Activated B cell treated with CpG ODN at 0.5 μM for 24 hours (primary cell): ENCODE measurements around the gene CLCNKA. TPM values are rescaled to one million over a fixed set of nuclear protein-coding genes. Genes with fewer than 3 reads are reported as not detected.
A peak's percentile ranks its signal among the peaks of the same experiment; 100 is the strongest.

Experiments
- ATAC-seq: fragments of 200-7000 bp; cut with Tn5 transposase; one replicate; pipeline ENCODE4 v1.10.0; 2021; ENCODE audit warnings: low read depth, mild to moderate bottlenecking, moderate library complexity
- CTCF ChIA-PET: fragments of 350-600 bp; sonication (Branson Sonifier 250); formaldehyde crosslinking; loops from one replicate; lab custom pipeline; 2021; ENCODE audit warnings: antibody characterized with exemption; lab: Charles Lee
- POLR2A ChIA-PET: fragments of 350-600 bp; sonication (Branson Sonifier 250); formaldehyde crosslinking; loops from one replicate; lab custom pipeline; 2021; ENCODE audit warnings: antibody characterized with exemption; lab: Charles Lee
- DNase-seq: peaks from one replicate; pipeline ENCODE4 v3.0.0; 2022
- H3K27ac Mint-ChIP-seq: one replicate; pipeline ENCODE4 v1.8.0; 2020; ENCODE audit warnings: mixed read lengths
- H3K27me3 Mint-ChIP-seq: one replicate; pipeline ENCODE4 v1.8.0; 2021; ENCODE audit warnings: mixed read lengths
- H3K36me3 Mint-ChIP-seq: one replicate; pipeline ENCODE4 v1.8.0; 2021; ENCODE audit warnings: low read depth, mixed read lengths
- H3K4me1 Mint-ChIP-seq: one replicate; pipeline ENCODE4 v1.8.0; 2021; ENCODE audit warnings: mixed read lengths
- H3K4me3 Mint-ChIP-seq: one replicate; pipeline ENCODE4 v1.8.0; 2020; ENCODE audit warnings: mild to moderate bottlenecking, mixed read lengths
- H3K9me3 Mint-ChIP-seq: one replicate; pipeline ENCODE4 v1.8.0; 2020; ENCODE audit warnings: mixed read lengths
- intact Hi-C: fragments of 100-400 bp; cut with micrococcal nuclease; formaldehyde crosslinking; loops from one replicate; pipeline ENCODE4 v1.15.1; 2024
- total RNA-seq: library from RNA; stranded (reverse); gene quantifications from 2 replicates; pipeline ENCODE4 v1.2.3, GENCODE V29; 2022
- TF ChIP-seq, protein P1 (sequence below): fragments of 200-600 bp; IDR thresholded peaks from one replicate; pipeline ENCODE4 v1.8.0; 2022; ENCODE audit warnings: antibody characterized with exemption, mild to moderate bottlenecking

CLCNKA gene
- total RNA-seq, 1 donor from 2014 or later: 0.24 TPM

DNA sequence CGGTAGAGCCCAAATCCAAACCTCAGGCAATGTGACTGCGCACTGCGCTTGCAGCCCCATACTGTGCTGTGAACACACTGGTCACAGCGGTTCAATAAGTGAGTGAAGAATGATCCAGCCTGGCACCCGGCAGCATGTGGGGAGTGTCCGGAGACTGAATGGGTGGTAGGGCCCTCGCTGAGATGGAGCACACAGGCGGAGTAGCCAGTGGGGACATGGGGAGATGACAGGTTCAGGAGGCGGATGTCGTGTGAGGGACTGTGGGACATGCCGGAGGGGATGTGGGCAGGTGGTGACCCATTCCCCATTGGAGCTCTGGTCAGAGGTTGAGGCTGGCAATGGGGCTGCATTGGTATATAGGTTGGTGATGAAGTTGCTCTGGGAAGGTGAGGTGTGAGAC is 12.2 kb upstream of the CLCNKA start:
- ChIA-PET CTCF (interaction anchor here (0.7 to 1.5 kb wide), 4 partner anchors 48 to 218 kb away, joined by 3 to 4 read pairs (median 3); no protein-coding TSS in a partner anchor), POLR2A (interaction anchor here (0.6 kb wide), 1 partner anchor 33 kb away, joined by 3 read pairs; no protein-coding TSS in a partner anchor)
- Mint-ChIP-seq H3K27ac (no peak overlapping the region), H3K27me3 (no peaks in the 10 kb centered on the region), H3K4me3 (no peak overlapping the region), H3K4me1 (peaks cover 46% of the 10 kb centered on the region), H3K36me3 (no peaks in the 10 kb centered on the region), H3K9me3 (no peaks in the 10 kb centered on the region)
- ATAC-seq (no peak), DNase-seq (no peak)
- TF ChIP-seq, protein P1, sequence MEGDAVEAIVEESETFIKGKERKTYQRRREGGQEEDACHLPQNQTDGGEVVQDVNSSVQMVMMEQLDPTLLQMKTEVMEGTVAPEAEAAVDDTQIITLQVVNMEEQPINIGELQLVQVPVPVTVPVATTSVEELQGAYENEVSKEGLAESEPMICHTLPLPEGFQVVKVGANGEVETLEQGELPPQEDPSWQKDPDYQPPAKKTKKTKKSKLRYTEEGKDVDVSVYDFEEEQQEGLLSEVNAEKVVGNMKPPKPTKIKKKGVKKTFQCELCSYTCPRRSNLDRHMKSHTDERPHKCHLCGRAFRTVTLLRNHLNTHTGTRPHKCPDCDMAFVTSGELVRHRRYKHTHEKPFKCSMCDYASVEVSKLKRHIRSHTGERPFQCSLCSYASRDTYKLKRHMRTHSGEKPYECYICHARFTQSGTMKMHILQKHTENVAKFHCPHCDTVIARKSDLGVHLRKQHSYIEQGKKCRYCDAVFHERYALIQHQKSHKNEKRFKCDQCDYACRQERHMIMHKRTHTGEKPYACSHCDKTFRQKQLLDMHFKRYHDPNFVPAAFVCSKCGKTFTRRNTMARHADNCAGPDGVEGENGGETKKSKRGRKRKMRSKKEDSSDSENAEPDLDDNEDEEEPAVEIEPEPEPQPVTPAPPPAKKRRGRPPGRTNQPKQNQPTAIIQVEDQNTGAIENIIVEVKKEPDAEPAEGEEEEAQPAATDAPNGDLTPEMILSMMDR: no peak
- intact Hi-C loops: loop anchor here (1.0 to 5.0 kb wide), 6 partner anchors 24 to 235 kb away; no protein-coding TSS in a partner anchor

DNA sequence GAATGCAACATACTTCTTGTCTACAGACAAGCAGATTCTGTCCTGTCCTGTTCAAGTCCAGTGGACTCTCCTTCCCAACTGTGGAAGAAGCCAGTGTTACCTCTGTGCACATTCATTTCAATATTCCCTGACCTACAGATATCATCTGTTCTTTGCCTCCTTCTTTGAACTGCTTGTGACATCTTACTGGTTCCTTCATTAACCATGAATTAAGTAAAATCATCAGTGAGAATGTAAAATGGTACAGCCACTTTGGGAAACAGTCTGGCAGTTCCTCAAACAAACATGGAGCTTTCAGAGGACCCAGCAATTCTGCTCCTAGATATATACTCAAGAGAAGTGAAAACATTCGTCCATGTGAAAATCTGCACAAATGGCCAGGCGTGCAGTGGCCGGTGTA is 11.0 kb upstream of the CLCNKA start:
- intact Hi-C loops: no loop called here
- no peak overlapping the region for H3K4me3 Mint-ChIP-seq
- H3K4me1 Mint-ChIP-seq: peaks cover 41% of the 10 kb centered on the region
- no peaks in the 10 kb centered on the region for H3K9me3 Mint-ChIP-seq
- no peak overlapping the region for H3K27ac Mint-ChIP-seq
- TF ChIP-seq, protein P1: no peak
- ChIA-PET POLR2A (no interaction called here), CTCF (interaction anchor here (1.5 kb wide), 1 partner anchor 219 kb away, joined by 3 read pairs; no protein-coding TSS in a partner anchor)
- H3K36me3 Mint-ChIP-seq: no peaks in the 10 kb centered on the region
- ATAC-seq (no peak), DNase-seq (no peak)
- H3K27me3 Mint-ChIP-seq: no peaks in the 10 kb centered on the region

DNA sequence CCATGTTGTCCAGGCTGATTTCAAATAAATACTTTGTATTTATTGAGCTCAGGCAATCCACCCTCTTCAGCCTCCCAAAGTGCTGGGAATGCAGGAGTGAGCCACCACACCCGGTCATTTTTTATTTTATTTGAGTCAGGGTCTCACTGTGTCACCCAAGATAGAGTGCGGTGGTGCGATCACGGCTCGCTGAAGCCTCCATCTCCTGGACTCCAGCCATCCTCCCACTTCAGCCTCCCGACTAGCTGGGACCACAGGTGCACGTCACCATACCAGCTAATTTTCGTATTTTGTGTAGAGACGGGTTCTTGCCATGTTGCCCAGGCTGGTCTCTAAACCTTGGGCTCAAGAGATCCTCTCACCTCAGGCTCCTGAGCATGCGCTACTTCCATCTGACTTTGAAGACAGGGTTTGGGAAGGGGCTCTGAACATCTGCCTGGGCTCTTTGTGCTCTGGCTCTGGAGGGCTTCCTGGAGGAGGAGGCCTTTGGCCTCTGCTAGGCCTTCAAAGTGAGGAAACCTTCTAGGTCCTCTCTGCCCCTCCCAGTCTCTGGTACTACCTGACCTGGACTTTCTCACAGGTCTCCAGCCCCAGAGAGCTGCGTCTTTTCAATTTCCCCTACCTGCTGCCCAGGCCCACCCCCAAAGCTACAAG is 9.8 kb upstream of the CLCNKA start:
- Mint-ChIP-seq H3K27me3 (no peaks in the 10 kb centered on the region), H3K4me3 (peak overlapping the region; percentile 65), H3K4me1 (peaks cover 31% of the 10 kb centered on the region), H3K36me3 (no peaks in the 10 kb centered on the region), H3K9me3 (no peaks in the 10 kb centered on the region), H3K27ac (no peak overlapping the region)
- TF ChIP-seq, protein P1: no peak
- ATAC-seq (no peak), DNase-seq (no peak)
- CTCF ChIA-PET: interaction anchor here (1.4 kb wide), 1 partner anchor 220 kb away, joined by 3 read pairs; no protein-coding TSS in a partner anchor
- POLR2A ChIA-PET: no interaction called here
- intact Hi-C loops: no loop called here

DNA sequence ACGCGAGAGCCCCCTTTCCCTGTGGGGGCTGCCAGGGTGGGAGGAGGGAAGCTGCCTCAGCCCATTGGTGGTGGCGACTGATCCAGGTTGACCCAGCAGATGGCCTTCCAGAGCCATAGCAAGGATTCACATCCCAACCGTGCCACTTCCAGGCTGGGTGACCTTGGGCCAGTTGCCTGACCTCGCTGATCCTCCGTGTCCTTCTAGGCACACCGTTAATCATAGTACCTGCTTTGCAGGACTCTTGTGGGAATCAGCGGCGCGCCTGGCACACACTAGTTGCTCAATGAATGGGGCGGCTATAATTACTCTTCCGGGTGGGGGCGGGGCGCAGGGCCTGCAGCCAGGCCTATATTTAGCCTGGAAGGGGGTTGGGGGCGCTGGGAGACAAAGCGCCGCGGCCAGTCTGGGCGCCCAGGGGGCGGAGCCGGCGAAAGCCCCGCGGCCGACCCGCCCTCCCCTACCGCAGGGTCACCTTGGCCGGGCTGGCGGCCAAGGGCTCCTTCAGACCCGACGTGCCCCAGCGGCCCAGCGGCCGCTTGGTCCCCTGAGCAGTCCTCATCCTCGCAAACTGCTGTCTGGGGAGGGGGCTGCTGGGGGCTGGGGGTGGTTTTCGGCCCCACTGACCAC is 9.1 kb upstream of the CLCNKA start:
- peaks cover 27% of the 10 kb centered on the region for H3K4me1 Mint-ChIP-seq
- no peaks in the 10 kb centered on the region for H3K36me3 Mint-ChIP-seq
- POLR2A ChIA-PET: interaction anchor here (0.9 kb wide), 1 partner anchor 52 kb away, joined by 3 read pairs; no protein-coding TSS in a partner anchor
- TF ChIP-seq, protein P1: no peak
- peak; percentile 33 for ATAC-seq
- intact Hi-C loops: no loop called here
- no peak overlapping the region for H3K27ac Mint-ChIP-seq
- no peaks in the 10 kb centered on the region for H3K9me3 Mint-ChIP-seq
- no peaks in the 10 kb centered on the region for H3K27me3 Mint-ChIP-seq
- peak; percentile 40 for DNase-seq
- CTCF ChIA-PET: interaction anchor here (1.4 kb wide), 1 partner anchor 221 kb away, joined by 3 read pairs; no protein-coding TSS in a partner anchor
- H3K4me3 Mint-ChIP-seq: peak overlapping the region; percentile 65
